Measurements from ENCODE around the gene HELB. TPM values are rescaled to one million over a fixed set of nuclear protein-coding genes. Genes with fewer than 3 reads are reported as not detected.
A peak's percentile ranks its signal among the peaks of the same experiment; 100 is the strongest.

Gene HELB
- total RNA-seq, 1 donor from 2014 or later = 2.6 TPM

GRCh38 chr12:66275040-66275439 lies 27.3 kb upstream of the HELB start:
- DNase-seq (ENCODE audit: low read depth) (no peak), FAIRE-seq (no peak)
- no peak overlapping the region for H3K4me3 ChIP-seq (ENCODE audit: low read depth, low read length)
- H3K27me3 ChIP-seq (ENCODE audit: control insufficient read depth, insufficient read depth, low read length) = no peaks in the 10 kb centered on the region
- no peaks in the 10 kb centered on the region for H3K36me3 ChIP-seq (ENCODE audit: control insufficient read depth, insufficient read depth, low read length)
- no peak for TF ChIP-seq CTCF (IDR thresholded peaks at IDR 0.05; ENCODE audit: insufficient read depth, low read length, severe bottlenecking)

- TF ChIP-seq CTCF (IDR thresholded peaks at IDR 0.05; ENCODE audit: insufficient read depth, low read length, severe bottlenecking) = peak; percentile 64
- DNase-seq (ENCODE audit: low read depth) (peak; percentile 14), FAIRE-seq (peak; percentile 13)
- Histone ChIP-seq H3K4me3 (ENCODE audit: low read depth, low read length) (no peak overlapping the region), H3K36me3 (ENCODE audit: control insufficient read depth, insufficient read depth, low read length) (no peaks in the 10 kb centered on the region), H3K27me3 (ENCODE audit: control insufficient read depth, insufficient read depth, low read length) (no peaks in the 10 kb centered on the region)
Measured at GRCh38 chr12:66279123-66279712, 23.1 kb upstream of the HELB start.

- no peak for TF ChIP-seq CTCF (IDR thresholded peaks at IDR 0.05; ENCODE audit: insufficient read depth, low read length, severe bottlenecking)
- H3K27me3 ChIP-seq (ENCODE audit: control insufficient read depth, insufficient read depth, low read length) = no peaks in the 10 kb centered on the region
- no peaks in the 10 kb centered on the region for H3K36me3 ChIP-seq (ENCODE audit: control insufficient read depth, insufficient read depth, low read length)
- FAIRE-seq (no peak), DNase-seq (ENCODE audit: low read depth) (no peak)
- H3K4me3 ChIP-seq (ENCODE audit: low read depth, low read length) = no peak overlapping the region
Measured at GRCh38 chr12:66280561-66280960, 21.7 kb upstream of the HELB start.

- TF ChIP-seq CTCF (IDR thresholded peaks at IDR 0.05; ENCODE audit: insufficient read depth, low read length, severe bottlenecking) = no peak
- H3K27me3 ChIP-seq (ENCODE audit: control insufficient read depth, insufficient read depth, low read length) = no peaks in the 10 kb centered on the region
- DNase-seq (ENCODE audit: low read depth) (no peak), FAIRE-seq (no peak)
- no peaks in the 10 kb centered on the region for H3K36me3 ChIP-seq (ENCODE audit: control insufficient read depth, insufficient read depth, low read length)
- H3K4me3 ChIP-seq (ENCODE audit: low read depth, low read length) = no peak overlapping the region
Measured at GRCh38 chr12:66282244-66282643, 20.0 kb upstream of the HELB start.

GRCh38 chr12:66287275-66287674 lies 15.0 kb upstream of the HELB start:
- Histone ChIP-seq H3K4me3 (ENCODE audit: low read depth, low read length) (no peak overlapping the region), H3K27me3 (ENCODE audit: control insufficient read depth, insufficient read depth, low read length) (no peaks in the 10 kb centered on the region), H3K36me3 (ENCODE audit: control insufficient read depth, insufficient read depth, low read length) (no peaks in the 10 kb centered on the region)
- TF ChIP-seq CTCF (IDR thresholded peaks at IDR 0.05; ENCODE audit: insufficient read depth, low read length, severe bottlenecking) = no peak
- DNase-seq (ENCODE audit: low read depth) = no peak
- peak; percentile 58 for FAIRE-seq

GRCh38 chr12:66288121-66288520 lies 14.2 kb upstream of the HELB start:
- no peak for TF ChIP-seq CTCF (IDR thresholded peaks at IDR 0.05; ENCODE audit: insufficient read depth, low read length, severe bottlenecking)
- Histone ChIP-seq H3K36me3 (ENCODE audit: control insufficient read depth, insufficient read depth, low read length) (no peaks in the 10 kb centered on the region), H3K4me3 (ENCODE audit: low read depth, low read length) (no peak overlapping the region), H3K27me3 (ENCODE audit: control insufficient read depth, insufficient read depth, low read length) (no peaks in the 10 kb centered on the region)
- DNase-seq (ENCODE audit: low read depth) (no peak), FAIRE-seq (no peak)
